Measurements from ENCODE around the gene SLC44A1.
A peak's percentile ranks its signal among the peaks of the same experiment; 100 is the strongest.

Gene SLC44A1

DNA sequence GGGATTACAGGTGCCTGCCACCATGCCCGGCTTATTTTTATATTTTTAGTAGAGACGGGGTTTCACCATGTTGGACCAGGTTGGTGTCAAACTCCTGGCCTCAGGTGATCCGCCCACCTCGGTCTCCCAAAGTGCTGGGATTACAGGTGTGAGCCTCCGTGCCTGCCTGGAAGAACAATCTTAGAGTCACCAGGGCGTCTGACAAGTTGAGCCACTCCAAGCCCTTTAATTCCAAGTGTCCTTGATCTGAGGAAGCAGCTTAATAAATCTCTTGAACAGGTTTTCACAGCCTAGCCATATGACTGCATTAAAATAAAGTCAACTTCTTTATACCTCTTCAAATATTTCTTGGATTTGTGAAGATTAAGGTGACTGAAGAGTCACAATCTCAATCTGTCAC lies 31.5 kb downstream of the SLC44A1 start:
- DNase-seq, result no peak

DNA sequence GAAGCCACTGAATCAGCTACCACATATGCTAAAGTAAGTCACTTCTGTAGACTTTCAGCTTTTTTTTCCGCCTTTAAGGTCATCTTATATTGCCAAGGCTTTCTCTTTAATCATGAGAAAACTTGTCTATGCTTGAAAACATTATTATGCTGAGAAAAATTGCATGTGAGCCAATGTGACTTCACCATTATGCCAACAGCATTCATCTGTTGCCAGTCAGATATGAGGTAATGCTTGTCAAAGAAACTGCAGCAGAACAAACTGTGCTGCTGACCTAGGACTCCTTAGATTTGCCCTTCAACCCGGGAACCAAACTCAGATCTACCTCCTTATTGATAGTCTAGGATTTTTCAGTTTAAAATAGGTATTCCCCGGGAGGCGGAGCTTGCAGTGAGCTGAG lies 34.3 kb downstream of the SLC44A1 start:
- DNase-seq, result no peak

DNA sequence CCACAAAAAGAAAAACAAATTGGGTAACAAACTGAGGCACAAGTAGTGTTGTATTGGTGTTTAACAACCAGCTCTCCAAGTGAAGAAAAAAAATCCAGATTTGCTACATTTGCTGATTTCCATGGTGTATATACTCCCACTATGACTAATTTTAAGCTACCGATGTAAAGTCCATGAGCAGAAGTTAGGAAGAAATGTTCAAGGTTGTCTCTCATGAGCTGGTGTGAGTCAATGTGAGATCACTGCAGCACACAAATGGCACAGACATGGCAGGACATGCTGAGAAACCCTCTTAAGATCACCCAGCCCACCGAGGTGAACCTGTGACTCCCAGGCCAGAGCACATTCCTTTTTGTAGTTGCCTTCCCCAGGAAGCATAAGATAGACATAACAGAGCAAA lies 36.2 kb downstream of the SLC44A1 start:
- peak; percentile 62 for DNase-seq

GRCh38 chr9:105281272-105281671 lies 36.8 kb downstream of the SLC44A1 start:
- no peak for DNase-seq

DNA sequence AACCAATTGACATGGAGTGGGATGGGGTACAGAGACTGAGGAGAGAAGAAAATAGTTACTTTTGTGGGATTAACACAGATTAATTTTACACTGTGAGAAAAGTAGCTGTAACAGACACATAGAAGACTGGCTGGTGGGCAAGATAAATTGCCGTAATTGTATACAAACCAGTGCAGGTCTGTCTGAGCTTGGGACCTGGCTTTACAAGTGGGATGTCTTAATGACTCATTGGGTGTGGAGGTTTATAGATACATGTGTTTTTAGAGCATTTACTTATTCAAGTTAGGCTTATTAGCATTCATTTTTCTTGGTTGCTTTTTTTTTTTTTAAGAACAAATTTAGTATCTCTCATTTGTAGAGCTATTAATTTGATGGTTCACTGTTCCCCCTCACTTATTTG lies 37.5 kb downstream of the SLC44A1 start:
- no peak for DNase-seq

DNA sequence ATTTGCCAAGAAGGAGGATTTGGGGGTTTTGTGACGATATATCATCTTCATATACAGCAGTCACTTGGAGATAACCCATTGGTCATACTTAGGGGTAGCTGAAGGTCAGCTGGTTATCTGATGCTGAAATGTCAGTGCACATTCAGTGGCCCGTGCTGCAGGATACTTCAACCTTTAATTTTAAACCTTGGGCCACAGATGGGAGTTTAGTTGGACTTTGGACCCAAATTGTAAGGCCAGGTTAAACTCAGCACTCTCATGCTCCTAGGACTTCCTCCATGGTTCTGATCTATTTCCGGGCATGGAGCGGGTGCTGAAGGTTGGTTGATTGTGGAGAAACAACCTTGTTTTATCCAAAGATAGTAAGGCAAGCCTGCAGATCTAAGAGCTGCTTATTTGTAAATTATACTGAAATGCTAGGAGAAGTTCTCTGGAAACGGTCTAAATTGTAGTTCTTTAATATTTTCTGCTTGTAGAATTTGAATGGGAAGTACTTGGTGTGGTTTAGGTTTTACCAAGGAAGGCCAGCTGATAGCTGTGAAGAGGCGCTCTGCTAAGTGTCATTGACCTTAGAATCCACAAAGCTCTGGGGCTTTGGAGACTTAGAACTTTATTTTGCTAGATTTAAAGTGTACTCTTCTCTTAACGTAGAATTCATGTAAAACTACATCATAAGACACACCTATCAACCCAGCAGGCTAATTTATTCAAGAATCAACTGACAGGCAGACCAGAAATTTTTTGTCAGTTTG lies 38.6 kb downstream of the SLC44A1 start:
- no peak for DNase-seq

DNA sequence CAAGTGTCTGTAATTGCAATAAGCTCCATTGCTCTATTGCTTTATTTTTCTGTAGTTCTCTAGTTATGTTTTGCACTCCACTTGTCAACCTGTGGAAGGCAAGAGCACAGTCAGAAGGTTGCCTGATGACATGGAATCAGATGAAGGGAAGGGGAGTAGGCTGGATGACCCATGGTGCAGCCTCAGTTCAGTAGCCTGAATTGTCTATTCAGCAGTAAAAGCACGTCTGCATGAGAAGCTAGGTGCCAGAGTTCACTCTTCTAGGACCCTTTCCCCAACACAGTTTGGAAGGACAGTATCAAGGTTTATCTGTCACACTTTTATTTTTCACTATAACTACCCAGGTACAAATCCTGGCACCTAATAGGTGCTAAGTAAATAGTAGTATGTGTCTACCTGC lies 39.3 kb downstream of the SLC44A1 start:
- no peak for DNase-seq

- no peak for DNase-seq
These were observed 40.0 kb downstream of the SLC44A1 start for GRCh38 chr9:105284463-105284862.

GRCh38 chr9:105286098-105286497 lies 41.6 kb downstream of the SLC44A1 start:
- no peak for DNase-seq

GRCh38 chr9:105289305-105289704 lies 44.9 kb downstream of the SLC44A1 start:
- DNase-seq, result no peak

DNA sequence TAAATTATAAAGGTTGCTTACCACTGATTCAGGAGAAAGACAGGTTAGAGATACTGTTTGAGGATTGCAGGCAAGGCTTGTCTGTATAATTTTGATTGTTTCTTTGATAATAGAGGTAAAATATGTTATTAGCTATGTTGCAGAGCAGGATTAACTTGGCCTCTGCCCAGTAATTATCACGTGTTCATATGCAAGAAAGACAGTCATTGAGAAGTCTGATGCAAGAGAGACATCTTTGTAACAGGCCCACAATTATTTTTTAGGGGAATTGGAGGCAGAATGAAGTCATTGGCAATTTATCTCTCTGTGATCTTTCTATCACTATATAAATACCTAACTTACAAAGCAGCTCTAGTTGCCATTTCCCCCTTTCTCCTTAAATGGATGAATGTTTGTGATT lies 46.0 kb downstream of the SLC44A1 start:
- peak; percentile 67 for DNase-seq

DNA sequence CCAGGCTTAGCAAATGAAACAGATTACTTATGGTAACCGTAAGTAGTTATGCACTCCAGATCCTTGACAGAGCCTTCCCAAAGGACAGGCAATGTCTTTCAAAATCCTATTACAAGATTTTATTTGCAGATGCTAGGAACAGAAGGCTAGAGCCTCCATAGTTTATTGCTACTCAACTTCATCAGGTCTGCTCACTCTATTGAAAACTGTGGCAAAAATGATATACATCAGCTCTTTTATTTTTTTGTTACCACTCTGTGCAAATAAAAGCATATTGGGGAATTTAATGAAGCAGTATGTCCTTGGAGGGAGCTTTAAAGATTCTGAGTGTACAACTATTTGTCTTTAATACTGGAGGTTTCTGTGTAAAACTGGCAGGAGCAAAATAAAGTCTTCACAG lies 46.5 kb downstream of the SLC44A1 start:
- DNase-seq, result no peak

DNA sequence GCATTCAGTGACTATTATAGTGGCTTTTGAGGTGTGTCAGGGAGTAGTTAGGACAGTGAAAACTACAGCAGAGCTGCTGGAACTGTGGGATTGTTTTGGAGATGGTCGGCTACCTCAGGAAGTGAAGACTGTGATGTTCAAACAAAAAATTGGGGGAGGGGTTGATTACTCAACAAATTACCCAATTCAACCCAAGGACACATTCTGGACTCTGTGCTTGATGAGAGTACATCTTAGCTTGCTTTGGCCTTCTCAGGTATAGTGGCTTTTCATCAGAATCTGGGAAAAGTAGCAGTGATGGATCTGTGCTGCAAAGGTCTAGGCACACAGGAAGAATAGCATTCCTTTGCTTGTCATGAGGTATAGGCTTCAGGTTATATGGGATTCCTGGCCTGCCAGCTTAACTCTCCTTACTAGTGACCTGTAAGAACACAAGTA lies 47.0 kb downstream of the SLC44A1 start:
- DNase-seq, result no peak

DNA sequence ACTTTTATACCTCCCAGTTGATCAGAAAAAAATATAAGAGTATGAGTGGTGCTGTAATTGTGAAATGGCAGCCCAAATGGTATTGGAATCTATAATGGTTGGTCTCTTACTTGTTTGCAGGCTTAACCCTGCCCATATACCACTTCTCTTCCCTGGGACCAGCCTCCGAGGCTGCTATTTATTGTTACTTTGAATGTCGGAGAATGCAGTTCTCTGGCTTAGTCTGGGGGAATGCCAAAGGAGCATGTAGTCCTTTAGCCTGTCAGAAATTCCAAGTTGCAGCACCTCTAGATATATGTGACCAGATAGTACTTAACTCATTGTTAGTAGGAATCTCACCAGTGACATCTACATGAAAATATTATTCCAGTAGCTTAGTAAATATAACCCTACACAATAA lies 47.5 kb downstream of the SLC44A1 start:
- DNase-seq, result no peak

GRCh38 chr9:105293408-105293807 lies 49.0 kb downstream of the SLC44A1 start:
- no peak for DNase-seq

DNA sequence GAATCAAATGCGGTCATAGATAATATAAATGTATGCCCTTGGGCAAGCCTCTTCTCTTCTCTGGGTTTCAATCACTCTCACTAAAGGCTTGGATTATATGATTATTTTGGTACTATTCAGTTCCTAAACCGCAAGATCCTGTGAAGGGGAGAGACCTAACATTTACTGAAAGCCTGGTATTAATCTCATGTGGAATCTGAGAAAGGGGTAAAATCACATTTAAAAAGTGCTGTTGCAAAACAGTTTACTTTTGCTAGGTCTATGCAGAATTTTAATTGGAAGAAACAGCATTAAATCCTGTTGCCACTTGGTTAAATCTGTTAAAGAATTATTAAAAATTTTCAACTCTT lies 50.7 kb downstream of the SLC44A1 start:
- no peak for DNase-seq

- no peak for DNase-seq
These were observed 51.5 kb downstream of the SLC44A1 start for GRCh38 chr9:105295986-105296385.

GRCh38 chr9:105296445-105296844 lies 52.0 kb downstream of the SLC44A1 start:
- no peak for DNase-seq

DNA sequence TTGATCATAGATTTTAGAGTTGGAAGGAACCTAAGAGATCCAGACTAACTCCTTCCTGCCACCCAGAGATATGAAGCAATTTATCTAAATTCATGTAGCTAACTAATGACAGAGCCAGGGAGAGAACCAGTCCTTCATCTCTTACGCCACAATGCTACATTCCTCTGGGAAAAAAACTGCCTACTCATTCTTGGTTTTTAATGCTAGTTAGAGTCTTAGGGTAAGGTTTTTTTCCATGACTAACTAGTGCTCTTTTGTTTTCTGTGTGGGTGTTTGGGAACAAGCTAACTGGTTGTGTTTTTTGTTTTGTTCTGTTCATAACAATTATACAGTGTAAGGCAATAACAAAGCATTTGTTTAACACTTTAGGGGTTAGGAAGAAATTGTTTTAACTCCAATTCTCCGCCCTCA lies 52.4 kb downstream of the SLC44A1 start:
- DNase-seq, result peak; percentile 95

- no peak for DNase-seq
These were observed 53.1 kb downstream of the SLC44A1 start for GRCh38 chr9:105297442-105298075.

- peak; percentile 94 for DNase-seq
These were observed 54.9 kb downstream of the SLC44A1 start for GRCh38 chr9:105299190-105299854.

DNA sequence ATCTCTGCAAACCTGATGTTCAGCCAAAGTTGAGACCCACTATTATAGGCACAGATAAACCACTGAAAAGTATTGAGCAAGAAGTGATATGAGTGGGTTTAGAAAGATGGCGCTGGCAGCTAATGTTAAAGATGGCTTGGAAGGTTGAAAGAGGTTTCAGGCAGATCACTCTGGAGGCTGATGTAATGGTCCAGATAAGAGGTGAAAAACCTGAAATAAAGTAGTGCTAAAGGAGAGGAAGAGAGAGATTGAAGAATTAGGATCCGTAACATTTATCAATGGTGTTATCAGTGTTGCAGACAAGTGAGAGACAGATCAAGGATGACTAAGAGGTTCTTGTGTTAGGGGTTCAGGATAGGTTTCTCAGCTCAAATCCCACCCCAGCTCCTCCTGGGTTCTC lies 58.3 kb downstream of the SLC44A1 start:
- no peak for DNase-seq

DNA sequence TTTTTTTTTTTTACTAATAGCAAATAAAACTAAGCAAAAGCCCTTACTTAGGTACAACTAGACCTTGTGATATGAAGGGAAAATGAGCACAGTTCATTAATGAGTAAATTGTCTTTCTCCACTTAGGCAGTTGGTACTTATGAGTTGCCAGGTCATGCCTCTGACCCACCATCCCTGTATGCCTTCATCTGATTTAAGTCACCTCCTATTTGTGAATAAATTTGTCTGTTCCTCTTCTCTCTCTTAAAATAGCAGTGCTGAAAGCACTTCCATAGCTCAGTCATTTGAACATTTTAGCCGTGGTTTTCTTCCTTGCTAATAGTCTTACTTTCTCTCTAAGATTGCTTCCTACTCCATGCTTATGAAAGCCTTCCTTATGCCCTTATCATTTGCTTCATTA lies 61.4 kb downstream of the SLC44A1 start:
- DNase-seq, result no peak
